HEK293T (cell line): ENCODE results near the gene SARS2.
"Not testable (repeated sequence)": the region's sequence is repeated elsewhere in the genome, so short reads cannot be mapped to it uniquely, and the experiment has no call there.

ENCODE experiments used
- CTCF ChIA-PET: fragments of 350-600 bp; formaldehyde crosslinking; extraction: SDS; loops from one replicate; lab custom pipeline; 2021; ENCODE audit warnings: antibody characterized with exemption, inconsistent platforms; lab: Yijun Ruan, JAX
- POLR2A ChIA-PET: fragments of 350-600 bp; formaldehyde crosslinking; extraction: SDS; loops from one replicate; lab custom pipeline; 2020; ENCODE audit warnings: antibody characterized with exemption, inconsistent platforms; lab: Yijun Ruan, JAX
- DNase-seq: peaks from one replicate; pipeline ENCODE4 v3.0.0; 2012; ENCODE audit warnings: mixed read lengths; ENCODE audit errors: extremely low spot score
- ARNT ChIP-seq: fragments of 450-650 bp; IDR thresholded peaks from 2 replicates; pipeline ENCODE4 v1.6.1; 2017; ENCODE audit warnings: mild to moderate bottlenecking
- BHLHE40 ChIP-seq: fragments of 450-650 bp; IDR thresholded peaks from 2 replicates; pipeline ENCODE4 v1.6.1; 2016; ENCODE audit warnings: mild to moderate bottlenecking, moderate library complexity, borderline replicate concordance
- CTBP1 ChIP-seq: fragments of 450-650 bp; IDR thresholded peaks from 2 replicates; pipeline ENCODE4 v1.6.1; 2016; ENCODE audit warnings: borderline replicate concordance
- ELF4 ChIP-seq: fragments of 450-650 bp; IDR thresholded peaks from 2 replicates; pipeline ENCODE4 v1.6.1; 2017; ENCODE audit warnings: antibody characterized with exemption
- FOXA1 ChIP-seq: fragments of 450-650 bp; IDR thresholded peaks from 2 replicates; pipeline ENCODE4 v1.6.1; 2016; ENCODE audit warnings: mild to moderate bottlenecking
- FOXK2 ChIP-seq: fragments of 450-650 bp; IDR thresholded peaks from 2 replicates; pipeline ENCODE4 v1.6.1; 2016; ENCODE audit warnings: mild to moderate bottlenecking
- FOXM1 ChIP-seq: fragments of 450-650 bp; IDR thresholded peaks from 2 replicates; pipeline ENCODE4 v1.6.1; 2017; ENCODE audit warnings: mild to moderate bottlenecking, borderline replicate concordance
- HDGF ChIP-seq: fragments of 450-650 bp; IDR thresholded peaks from 2 replicates; pipeline ENCODE4 v1.6.1; 2017; ENCODE audit warnings: antibody characterized with exemption, borderline replicate concordance
- L3MBTL2 ChIP-seq: fragments of 450-650 bp; conservative IDR thresholded peaks from 2 replicates; pipeline ENCODE4 v1.6.1; 2016; ENCODE audit warnings: mild to moderate bottlenecking
- LEF1 ChIP-seq: fragments of 450-650 bp; IDR thresholded peaks from 2 replicates; pipeline ENCODE4 v1.6.1; 2017; ENCODE audit warnings: mild to moderate bottlenecking, borderline replicate concordance
- NFRKB ChIP-seq: fragments of 450-650 bp; IDR thresholded peaks from 2 replicates; pipeline ENCODE4 v1.6.1; 2016; ENCODE audit warnings: mild to moderate bottlenecking, moderate library complexity
- PKNOX1 ChIP-seq: fragments of 450-650 bp; IDR thresholded peaks from 2 replicates; pipeline ENCODE4 v1.6.1; 2016
- SP1 ChIP-seq: fragments of 450-650 bp; IDR thresholded peaks from 2 replicates; pipeline ENCODE4 v1.6.1; 2017
- SUZ12 ChIP-seq: fragments of 450-650 bp; IDR thresholded peaks from 2 replicates; pipeline ENCODE4 v1.6.1; 2016; ENCODE audit warnings: mild to moderate bottlenecking
- TARDBP ChIP-seq: fragments of 450-650 bp; IDR thresholded peaks from 2 replicates; pipeline ENCODE4 v1.6.1; 2016

SARS2 gene

DNA sequence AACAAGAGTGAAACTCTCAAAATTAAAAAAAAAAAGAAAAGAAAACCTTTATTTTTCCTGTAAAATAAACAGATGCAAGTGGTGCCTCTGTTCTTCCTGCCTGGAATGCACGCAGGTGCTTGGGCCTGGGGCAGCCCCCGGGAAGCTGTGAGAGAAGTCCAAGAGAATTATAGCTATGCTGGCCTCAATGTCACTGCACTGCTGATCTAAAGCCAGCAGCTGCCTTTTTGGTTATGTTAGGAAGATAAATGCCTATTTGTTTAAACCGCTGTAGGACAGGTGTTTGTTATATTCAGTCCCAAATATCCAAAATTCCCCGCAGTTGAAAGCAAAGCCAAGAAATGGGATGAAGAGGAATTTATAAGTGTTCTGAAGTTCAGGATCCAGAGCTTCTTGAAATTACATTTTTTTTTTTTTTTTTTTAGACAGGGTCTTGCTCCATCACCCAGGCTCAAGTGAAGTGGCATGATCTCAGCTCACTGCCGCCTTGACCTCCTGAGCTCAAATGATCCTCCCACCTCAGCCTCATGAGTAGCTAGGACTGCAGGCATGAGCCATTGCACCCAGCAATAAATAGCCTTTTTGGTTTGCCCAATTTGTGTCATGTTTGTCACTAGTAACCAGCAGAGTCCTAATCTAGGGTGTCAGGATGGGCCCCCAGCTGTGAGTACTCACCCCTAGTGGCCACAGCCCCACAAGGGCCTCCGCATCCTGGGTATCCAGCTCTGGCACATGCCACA, 54.7 kb downstream of the SARS2 start:
- POLR2A ChIA-PET = interaction anchor here (1.6 kb wide), 1 partner anchor 27 kb away, joined by 5 read pairs; no protein-coding TSS in a partner anchor
- no peak for TF ChIP-seq SUZ12
- TF ChIP-seq TARDBP = no peak
- TF ChIP-seq ELF4 = no peak
- no peak for TF ChIP-seq NFRKB
- TF ChIP-seq FOXK2 = no peak
- TF ChIP-seq L3MBTL2 = no peak
- no peak for TF ChIP-seq FOXM1
- CTCF ChIA-PET = interaction anchor here (1.0 to 2.0 kb wide), 2 partner anchors 8 to 12 kb away, joined by 4 to 13 read pairs; no protein-coding TSS in a partner anchor
- no peak for DNase-seq

- DNase-seq, CTCF ChIA-PET, POLR2A ChIA-PET: not testable (repeated sequence)
Observed at GRCh38 chr19:38873400-38873799, 57.2 kb downstream of the SARS2 start.

DNA sequence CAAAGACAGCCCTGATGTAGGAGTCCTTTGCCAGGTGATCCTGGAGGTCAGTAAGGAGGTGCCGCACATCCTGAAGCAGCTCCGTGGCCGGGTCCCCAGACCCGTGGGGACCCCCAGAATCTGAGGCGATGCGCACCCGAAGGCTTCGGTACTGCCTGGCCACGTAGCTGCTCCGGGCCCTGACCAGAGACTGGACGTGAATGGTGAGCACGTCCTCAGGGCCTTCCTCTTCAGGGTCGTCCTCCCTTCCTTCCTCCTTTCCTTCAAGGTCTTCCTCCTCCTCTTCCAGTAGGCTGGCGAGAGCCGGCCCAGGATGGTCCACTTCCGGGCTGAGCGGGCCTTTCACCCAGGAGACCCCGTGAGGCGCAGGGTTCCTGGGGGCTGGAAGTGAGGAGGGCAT, 60.0 kb downstream of the SARS2 start:
- CTCF ChIA-PET = no interaction called here
- POLR2A ChIA-PET = no interaction called here
- no peak for DNase-seq

GRCh38 chr19:38869836-38870607, 60.5 kb downstream of the SARS2 start:
- no peak for DNase-seq
- TF ChIP-seq TARDBP (no peak), SUZ12 (no peak), NFRKB (no peak)
- POLR2A ChIA-PET = interaction anchor here (1.0 kb wide), 1 partner anchor 21 kb away, joined by 3 read pairs; no protein-coding TSS in a partner anchor
- CTCF ChIA-PET = no interaction called here

More for the DNA sequence above, 60.0 kb downstream of the SARS2 start:
- no peak for TF ChIP-seq FOXM1
- TF ChIP-seq L3MBTL2 = no peak
- no peak for TF ChIP-seq HDGF
- TF ChIP-seq PKNOX1 = no peak
- TF ChIP-seq ARNT = no peak
- TF ChIP-seq FOXK2 = no peak
- TF ChIP-seq LEF1 = no peak
- no peak for TF ChIP-seq SP1
- TF ChIP-seq FOXA1 = no peak
- no peak for TF ChIP-seq CTBP1
- TF ChIP-seq ELF4 = no peak
- no peak for TF ChIP-seq NFRKB

DNA sequence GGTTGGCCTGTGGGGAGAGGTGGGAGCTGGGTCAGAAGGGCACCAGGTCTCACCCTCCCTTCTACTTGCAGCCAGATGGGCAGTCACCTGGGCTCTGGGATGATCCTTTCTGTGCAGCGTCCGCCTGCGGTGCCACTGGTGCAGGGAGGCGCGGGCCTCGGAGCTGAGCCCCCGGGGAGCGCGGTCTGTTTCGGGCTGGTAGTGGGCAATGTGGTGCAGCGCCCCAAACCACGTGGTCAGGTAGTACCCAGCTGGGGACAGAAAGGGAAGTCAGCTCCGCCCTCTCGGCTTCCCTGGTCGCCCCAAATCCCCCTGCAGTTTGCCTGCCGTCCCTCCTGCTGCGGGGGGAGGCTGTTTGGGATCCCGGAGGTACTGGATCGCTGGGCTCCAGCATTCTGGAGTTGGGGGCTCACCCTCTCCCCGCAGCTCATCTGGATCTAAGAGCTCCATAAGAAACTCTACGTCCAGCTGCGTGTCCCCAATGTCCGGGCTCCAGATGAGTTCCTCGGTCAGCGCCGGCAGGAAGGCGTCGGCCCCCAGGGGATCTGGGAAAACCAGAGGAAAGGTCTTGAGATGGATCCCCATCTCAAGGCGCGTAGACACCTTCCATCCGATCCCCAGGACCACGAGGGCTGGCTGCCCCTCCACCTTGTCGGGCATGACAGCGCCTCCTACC, 61.3 kb downstream of the SARS2 start:
- ChIA-PET CTCF (no interaction called here), POLR2A (interaction anchor here (1.0 kb wide), 1 partner anchor 20 kb away, joined by 3 read pairs; no protein-coding TSS in a partner anchor)
- TF ChIP-seq ELF4 = no peak
- no peak for TF ChIP-seq FOXA1
- no peak for TF ChIP-seq LEF1
- no peak for TF ChIP-seq BHLHE40
- no peak for TF ChIP-seq ARNT
- no peak for TF ChIP-seq PKNOX1
- TF ChIP-seq TARDBP = no peak
- TF ChIP-seq L3MBTL2 = no peak
- TF ChIP-seq FOXM1 = no peak
- no peak for TF ChIP-seq HDGF

GRCh38 chr19:38868551-38868950, 62.0 kb downstream of the SARS2 start:
- no peak for TF ChIP-seq PKNOX1
- no peak for TF ChIP-seq BHLHE40
- TF ChIP-seq SP1 = no peak
- no peak for TF ChIP-seq FOXM1
- TF ChIP-seq NFRKB = no peak
- TF ChIP-seq FOXK2 = no peak
- TF ChIP-seq SUZ12 = no peak
- TF ChIP-seq HDGF = no peak
- TF ChIP-seq ARNT = no peak
- TF ChIP-seq CTBP1 = no peak
- TF ChIP-seq LEF1 = no peak
- DNase-seq = no peak
- POLR2A ChIA-PET = no interaction called here
- CTCF ChIA-PET = no interaction called here

More for the DNA sequence above, 61.3 kb downstream of the SARS2 start:
- DNase-seq = no peak
